IMR-90 (cell line): ENCODE measurements around the gene PRKG2.
A peak's percentile ranks its signal among the peaks of the same experiment; 100 is the strongest.

Experiments used
- BHLHE40 ChIP-seq: fragments of 150-350 bp; IDR thresholded peaks from 2 replicates; pipeline ENCODE4 v1.6.1; 2016; ENCODE audit warnings: mild to moderate bottlenecking, low read depth, low read length
- CTCF ChIP-seq: conservative IDR thresholded peaks from 2 replicates; pipeline ENCODE4 v1.5.1; 2012; ENCODE audit warnings: mild to moderate bottlenecking, low read depth, low read length, improper control_type of control experiment
- ELK1 ChIP-seq: fragments of 150-350 bp; IDR thresholded peaks from 2 replicates; pipeline ENCODE4 v1.6.1; 2016; ENCODE audit warnings: low read depth, mild to moderate bottlenecking, low read length, moderate library complexity, borderline replicate concordance
- FOS ChIP-seq: fragments of 150-350 bp; IDR thresholded peaks from 2 replicates; pipeline ENCODE4 v1.6.1; 2016; ENCODE audit warnings: low read depth, low read length
- POLR2A ChIP-seq: IDR thresholded peaks from 2 replicates; pipeline ENCODE4 v1.6.1; 2012; ENCODE audit warnings: mild to moderate bottlenecking, low read depth, low read length
- RAD21 ChIP-seq: IDR thresholded peaks from 2 replicates; pipeline ENCODE4 v1.6.1; 2012; ENCODE audit warnings: low read length, improper control_type of control experiment
- USF2 ChIP-seq: fragments of 150-350 bp; IDR thresholded peaks from 2 replicates; pipeline ENCODE4 v1.6.1; 2017; ENCODE audit warnings: mild to moderate bottlenecking, antibody characterized with exemption, low read length, low read depth

- TF ChIP-seq CTCF (peak; percentile 81), BHLHE40 (no peak), FOS (no peak), RAD21 (peak; percentile 79), POLR2A (no peak), USF2 (no peak), ELK1 (no peak)
These were observed 174.9 kb downstream of the PRKG2 start for GRCh38 chr4:81040012-81040659.
